IgD-negative memory B cell (primary cell): Measurements from ENCODE around the gene PCED1A. TPM values are rescaled to one million over a fixed set of nuclear protein-coding genes. Genes with fewer than 3 reads are reported as not detected.
"Not testable (repeated sequence)": the region's sequence is repeated elsewhere in the genome, so short reads cannot be mapped to it uniquely, and the experiment has no call there.

Experiments
- H3K27ac Mint-ChIP-seq, 3 donors: one replicate each; pipeline ENCODE4 v1.8.0; 2020 to 2022; ENCODE audit warnings: mild to moderate bottlenecking in 3 of 3, mixed read lengths in 3 of 3, moderate library complexity in 1 of 3
- H3K27me3 Mint-ChIP-seq: one replicate; pipeline ENCODE4 v1.8.0; 2021; ENCODE audit warnings: mixed read lengths
- H3K36me3 Mint-ChIP-seq: one replicate; pipeline ENCODE4 v1.8.0; 2020; ENCODE audit warnings: mild to moderate bottlenecking, mixed read lengths
- H3K4me1 Mint-ChIP-seq, 3 donors: one replicate each; pipeline ENCODE4 v1.8.0; 2020 to 2022; ENCODE audit warnings: mixed read lengths in 3 of 3, mild to moderate bottlenecking in 1 of 3
- H3K4me3 Mint-ChIP-seq, 4 donors: one replicate each; pipeline ENCODE4 v1.8.0; 2020 to 2022; ENCODE audit warnings: mild to moderate bottlenecking in 4 of 4, mixed read lengths in 4 of 4, moderate library complexity in 3 of 4
- H3K9me3 Mint-ChIP-seq, 3 donors: one replicate each; pipeline ENCODE4 v1.8.0; 2020 to 2021; ENCODE audit warnings: mixed read lengths in 3 of 3, mild to moderate bottlenecking in 1 of 3
- polyA plus RNA-seq: library from polyadenylated mRNA; unstranded; fragments of 300-500 nt; fragmentation: Illumina TruSeq; gene quantifications from one replicate; pipeline ENCODE4 v1.2.3, GENCODE V29; 2021

The PCED1A gene
- polyA plus RNA-seq, 1 donor from 2014 or later: 18.2 TPM

DNA sequence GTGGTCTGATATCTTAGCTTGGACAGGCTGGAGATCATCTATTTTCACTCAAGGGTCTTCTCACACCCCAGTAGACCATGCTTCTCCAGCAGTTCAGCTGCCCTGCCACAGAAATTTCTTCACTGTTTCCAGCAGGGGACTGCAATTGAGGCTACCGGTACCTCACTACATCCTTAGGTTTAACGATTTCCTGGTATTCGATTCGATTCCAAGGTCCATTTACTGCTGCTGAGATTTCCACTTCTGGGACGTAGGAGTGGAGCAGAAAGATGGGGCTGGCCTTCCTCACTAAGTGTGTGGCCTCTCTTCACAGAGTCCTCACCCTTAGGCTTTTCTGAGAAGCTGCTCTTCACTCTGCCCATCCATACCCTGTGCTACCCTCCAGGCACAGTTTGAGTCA lies 6.2 kb upstream of the PCED1A start:
- Mint-ChIP-seq H3K4me1 (peaks cover 0 to 9% (median 0%) of the 10 kb centered on the region in 3 donors), H3K36me3 (peaks cover 6% of the 10 kb centered on the region), H3K4me3 (no peak overlapping the region), H3K9me3 (no peaks in the 10 kb centered on the region), H3K27ac (no peak overlapping the region), H3K27me3 (no peaks in the 10 kb centered on the region)

DNA sequence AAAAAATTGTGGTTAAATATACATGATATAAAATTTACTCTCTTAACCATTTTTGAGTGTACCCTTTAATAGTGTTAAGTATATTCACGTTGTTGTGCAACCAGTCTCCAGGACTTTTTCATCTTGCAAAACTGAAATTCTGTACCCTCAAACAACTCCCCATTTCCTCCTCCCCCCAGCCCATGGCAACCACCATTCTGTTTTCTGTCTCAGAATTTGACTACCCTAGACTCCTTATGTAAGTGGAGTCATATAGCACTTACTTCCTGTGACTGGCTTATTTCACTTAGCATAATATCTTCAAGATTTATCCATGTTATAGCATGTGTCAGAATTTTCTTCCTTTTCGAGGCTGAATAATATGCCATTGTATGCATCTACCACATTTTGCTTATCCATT lies 5.2 kb upstream of the PCED1A start:
- Mint-ChIP-seq H3K27ac (no peak overlapping the region), H3K4me1 (peaks cover 0 to 13% (median 5%) of the 10 kb centered on the region in 3 donors), H3K27me3 (no peaks in the 10 kb centered on the region), H3K9me3 (no peaks in the 10 kb centered on the region), H3K4me3 (peak overlapping the region in 1 of 4 donors; percentile 27), H3K36me3 (peaks cover 6% of the 10 kb centered on the region)

DNA sequence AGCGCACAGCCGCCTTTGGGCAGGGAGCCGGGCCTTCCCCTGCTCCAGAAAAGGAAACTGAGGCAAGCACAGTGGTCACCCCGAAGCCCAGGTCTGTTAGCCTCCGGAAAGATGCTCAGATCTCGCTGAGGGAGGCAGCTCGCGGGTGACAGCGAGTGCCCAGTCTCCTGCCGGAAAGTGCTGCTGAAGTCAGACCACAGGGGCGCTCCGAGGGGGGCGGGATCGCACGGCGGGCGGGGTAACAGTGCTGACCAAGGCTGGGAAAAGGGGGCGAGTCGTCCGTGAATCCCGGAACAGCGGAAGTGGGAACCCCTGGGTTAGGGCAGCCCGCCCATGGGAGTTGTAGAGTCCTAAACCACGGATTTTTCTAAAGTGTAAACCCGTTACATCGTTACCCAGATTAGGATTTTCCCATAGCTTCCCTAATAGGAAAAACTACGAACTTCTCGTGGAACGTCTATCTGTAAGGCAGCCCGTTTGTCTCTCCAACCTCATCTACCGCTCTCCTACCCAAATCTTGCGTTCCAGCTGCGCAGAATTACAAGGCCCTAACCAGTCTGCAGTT lies 594 bp upstream of the PCED1A start:
- no peaks in the 10 kb centered on the region for H3K27me3 Mint-ChIP-seq
- H3K4me3 Mint-ChIP-seq: peak overlapping the region; percentile 85 to 98 (median 94)
- H3K36me3 Mint-ChIP-seq: peaks cover 2% of the 10 kb centered on the region
- H3K27ac Mint-ChIP-seq: peak overlapping the region in 2 of 3 donors; percentile 83 to 87
- no peaks in the 10 kb centered on the region for H3K9me3 Mint-ChIP-seq
- peaks cover 6 to 27% (median 10%) of the 10 kb centered on the region in 3 donors for H3K4me1 Mint-ChIP-seq

DNA sequence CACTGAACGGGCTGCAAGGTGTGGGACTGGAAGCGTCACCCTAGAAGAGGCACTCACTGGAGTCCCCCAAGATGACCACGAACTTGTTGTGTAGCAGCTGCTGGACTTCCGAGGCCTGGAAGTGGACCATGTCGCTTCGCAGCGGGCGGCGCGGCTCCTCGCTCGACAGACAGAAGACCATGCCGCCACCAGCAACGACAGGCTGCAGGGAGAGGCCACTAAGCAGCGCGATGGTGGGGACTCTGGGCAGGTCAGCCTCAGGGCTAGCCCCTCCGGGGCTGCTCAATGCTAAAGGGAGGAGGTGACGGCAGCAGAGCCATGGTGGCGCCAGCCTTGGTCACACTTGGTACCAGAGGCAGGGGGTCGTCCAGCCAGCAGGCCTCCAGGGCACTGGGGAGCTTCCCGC lies 720 bp downstream of the PCED1A start:
- no peaks in the 10 kb centered on the region for H3K27me3 Mint-ChIP-seq
- H3K4me1 Mint-ChIP-seq: peaks cover 6 to 22% (median 10%) of the 10 kb centered on the region in 3 donors
- peak overlapping the region; percentile 85 to 98 (median 88) for H3K4me3 Mint-ChIP-seq
- peak overlapping the region in 1 of 3 donors; percentile 88 for H3K27ac Mint-ChIP-seq
- H3K36me3 Mint-ChIP-seq: peaks cover 2% of the 10 kb centered on the region
- H3K9me3 Mint-ChIP-seq: no peaks in the 10 kb centered on the region

DNA sequence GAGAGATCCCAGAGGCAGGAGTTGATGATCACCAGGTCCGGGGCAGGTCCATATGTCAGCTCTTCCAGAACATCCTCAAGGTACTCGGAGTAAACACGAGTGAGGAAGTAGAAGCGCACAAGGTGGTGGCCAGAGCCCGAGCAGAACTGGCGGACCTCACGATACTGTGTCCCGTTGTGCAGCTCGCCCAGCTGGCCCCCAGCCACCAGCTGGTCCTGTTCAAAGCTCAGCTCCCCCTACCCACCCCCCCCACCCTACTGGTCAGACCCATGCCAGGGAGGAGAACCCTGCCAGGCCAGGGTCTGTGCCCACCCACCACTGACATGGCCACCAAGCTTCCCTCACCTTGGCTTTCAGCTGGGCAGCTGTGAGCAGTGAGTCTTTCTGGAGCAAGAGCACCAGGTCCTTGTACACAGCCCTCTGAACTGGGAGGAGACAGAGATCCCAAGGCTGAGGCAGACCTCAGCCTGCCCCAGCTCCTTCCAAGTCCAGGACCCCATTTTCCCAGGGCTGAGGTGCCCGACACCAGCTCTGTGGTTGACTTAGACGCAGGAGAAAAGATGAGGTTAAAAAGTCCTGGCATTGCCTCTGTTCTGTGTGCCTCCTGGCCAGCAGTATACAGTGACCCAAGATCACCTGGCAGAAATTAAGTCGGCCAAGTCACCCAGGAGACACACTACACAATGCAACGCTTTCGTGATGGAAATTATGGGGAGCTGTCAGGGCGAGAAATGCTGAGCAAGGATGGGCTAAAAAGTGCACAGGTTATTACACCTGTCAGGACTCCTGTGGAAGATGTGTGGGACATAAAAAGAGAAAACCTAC lies 1.4 kb downstream of the PCED1A start:
- H3K36me3 Mint-ChIP-seq: no peaks in the 10 kb centered on the region
- H3K27me3 Mint-ChIP-seq: no peaks in the 10 kb centered on the region
- peak overlapping the region in 2 of 3 donors; percentile 74 to 88 for H3K27ac Mint-ChIP-seq
- H3K4me1 Mint-ChIP-seq: peaks cover 6 to 18% (median 10%) of the 10 kb centered on the region in 3 donors
- peak overlapping the region; percentile 85 to 98 (median 88) for H3K4me3 Mint-ChIP-seq
- H3K9me3 Mint-ChIP-seq: no peaks in the 10 kb centered on the region

DNA sequence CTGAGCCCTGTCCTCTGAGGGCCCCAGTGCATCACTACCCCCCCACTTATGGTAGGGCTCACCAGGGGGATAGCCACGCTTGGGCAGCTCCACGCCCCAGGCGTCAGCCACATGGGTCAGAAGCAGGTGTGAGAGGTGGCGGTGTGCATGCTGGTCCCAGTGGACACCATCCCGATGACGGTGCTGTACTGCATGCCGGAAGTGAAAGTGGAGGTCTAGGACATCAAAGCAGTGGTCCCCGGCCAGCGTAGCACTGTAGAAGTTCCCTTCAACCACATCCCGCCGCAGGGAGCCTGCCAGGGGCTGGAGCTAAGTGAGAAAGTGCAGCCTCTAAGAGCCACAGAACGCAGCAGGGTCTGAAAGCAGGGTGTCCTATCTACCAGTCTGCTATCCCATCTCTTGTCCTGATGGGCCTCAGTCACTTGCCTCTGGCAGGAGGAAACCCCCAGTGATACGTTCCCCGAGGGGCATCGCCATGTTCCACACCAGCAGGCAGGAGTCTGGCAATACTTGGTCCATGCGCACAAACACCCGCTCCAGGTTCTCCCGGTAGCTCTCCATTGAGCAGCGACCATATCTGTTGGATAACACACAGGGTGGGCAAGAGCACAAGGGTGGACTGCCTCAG lies 2.2 kb downstream of the PCED1A start:
- Mint-ChIP-seq H3K36me3 (no peaks in the 10 kb centered on the region), H3K27ac (peak overlapping the region in 2 of 3 donors; percentile 74 to 75), H3K9me3 (no peaks in the 10 kb centered on the region), H3K4me3 (peak overlapping the region; percentile 27 to 79 (median 62)), H3K4me1 (peaks cover 6 to 18% (median 10%) of the 10 kb centered on the region in 3 donors), H3K27me3 (no peaks in the 10 kb centered on the region)

DNA sequence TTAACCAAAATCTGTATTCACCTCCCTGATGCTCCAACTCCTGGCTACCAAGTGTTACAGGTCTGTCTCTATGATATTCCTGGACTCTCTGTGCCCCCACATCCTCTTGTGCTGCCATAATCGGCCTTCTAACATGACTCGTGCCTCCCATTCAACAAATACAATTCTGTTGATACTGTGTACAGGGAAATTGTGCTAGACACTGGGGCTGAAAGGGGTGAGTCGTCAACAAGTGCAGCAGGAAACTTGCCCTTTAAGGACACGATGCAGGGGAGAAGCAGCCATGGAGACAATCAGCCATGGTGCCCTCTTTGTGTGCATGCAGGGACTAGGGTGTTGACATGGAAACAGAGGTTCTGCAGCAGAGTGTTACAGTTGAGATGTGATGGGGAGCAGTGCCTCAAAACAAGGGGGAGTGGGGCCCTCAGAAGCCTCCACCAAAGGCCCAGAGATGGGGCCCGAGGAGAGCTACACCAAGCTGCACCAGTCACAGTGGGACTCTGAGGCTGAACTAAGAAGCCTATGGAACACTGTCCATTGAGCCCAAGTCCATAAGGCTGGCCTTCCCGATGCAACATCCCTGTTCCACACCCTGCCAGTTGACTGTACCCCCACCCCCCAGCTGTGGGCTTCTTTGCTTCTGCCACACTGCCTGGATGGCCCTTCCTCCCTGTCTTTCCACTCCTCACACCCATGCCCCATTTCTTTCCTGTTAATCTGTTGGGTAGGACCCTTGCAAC lies 3.1 kb downstream of the PCED1A start:
- H3K27me3 Mint-ChIP-seq: no peaks in the 10 kb centered on the region
- no peaks in the 10 kb centered on the region for H3K9me3 Mint-ChIP-seq
- peak overlapping the region in 2 of 4 donors; percentile 39 to 79 for H3K4me3 Mint-ChIP-seq
- no peaks in the 10 kb centered on the region for H3K36me3 Mint-ChIP-seq
- H3K4me1 Mint-ChIP-seq: peaks cover 6 to 18% (median 10%) of the 10 kb centered on the region in 3 donors
- H3K27ac Mint-ChIP-seq: peak overlapping the region in 2 of 3 donors; percentile 64 to 75

DNA sequence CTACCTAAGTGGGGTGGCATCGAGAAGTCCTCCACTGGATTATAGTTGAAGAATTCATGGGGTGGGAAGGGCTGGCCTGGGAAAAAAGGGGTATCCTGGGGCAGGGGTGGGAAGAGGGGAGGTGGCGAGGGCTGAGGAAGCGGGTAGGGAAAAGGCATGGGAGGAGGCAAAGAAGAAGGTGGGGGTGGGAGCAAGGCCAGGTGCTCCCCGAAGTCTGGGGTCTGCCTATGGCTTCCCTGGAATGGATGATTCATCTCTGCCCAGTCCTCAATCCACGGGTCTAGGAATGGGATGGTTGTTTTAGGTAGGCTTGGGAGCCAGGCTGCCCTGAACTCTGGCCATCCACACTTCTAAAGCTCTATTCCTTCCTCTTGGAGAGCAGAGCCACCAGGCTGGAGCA lies 4.4 kb downstream of the PCED1A start:
- Mint-ChIP-seq H3K27me3 (no peaks in the 10 kb centered on the region), H3K9me3 (no peaks in the 10 kb centered on the region), H3K27ac (peak overlapping the region in 1 of 3 donors; percentile 28), H3K4me1 (peaks cover 6 to 15% (median 6%) of the 10 kb centered on the region in 3 donors), H3K4me3 (peak overlapping the region in 1 of 4 donors; percentile 30), H3K36me3 (no peaks in the 10 kb centered on the region)

DNA sequence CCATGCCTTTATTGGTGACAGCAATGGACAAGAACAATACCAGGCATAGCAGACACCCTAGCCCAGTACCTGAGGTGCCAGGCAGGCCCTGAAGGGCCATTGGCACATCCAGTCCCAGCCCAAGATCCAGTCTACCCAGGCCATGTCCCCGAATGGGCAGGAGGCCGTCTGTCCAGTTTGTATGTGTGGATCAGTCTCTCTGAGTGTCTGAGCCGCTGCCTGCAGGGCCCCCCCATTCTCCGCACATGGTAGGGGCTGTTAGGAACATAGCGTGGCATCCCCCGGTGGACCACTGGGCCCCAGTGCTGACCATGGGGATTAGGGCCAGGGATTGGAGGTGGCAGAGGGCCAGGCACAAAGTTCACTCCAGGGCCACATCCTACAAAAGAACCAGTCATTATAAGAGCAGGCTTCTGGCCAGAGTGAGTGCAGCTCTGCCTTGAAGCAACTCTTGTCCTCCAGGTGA lies 5.1 kb downstream of the PCED1A start:
- H3K9me3 Mint-ChIP-seq: no peaks in the 10 kb centered on the region
- peaks cover 6 to 15% (median 6%) of the 10 kb centered on the region in 3 donors for H3K4me1 Mint-ChIP-seq
- H3K36me3 Mint-ChIP-seq: no peaks in the 10 kb centered on the region
- peak overlapping the region in 2 of 4 donors; percentile 9 to 41 for H3K4me3 Mint-ChIP-seq
- H3K27ac Mint-ChIP-seq: no peak overlapping the region
- no peaks in the 10 kb centered on the region for H3K27me3 Mint-ChIP-seq

DNA sequence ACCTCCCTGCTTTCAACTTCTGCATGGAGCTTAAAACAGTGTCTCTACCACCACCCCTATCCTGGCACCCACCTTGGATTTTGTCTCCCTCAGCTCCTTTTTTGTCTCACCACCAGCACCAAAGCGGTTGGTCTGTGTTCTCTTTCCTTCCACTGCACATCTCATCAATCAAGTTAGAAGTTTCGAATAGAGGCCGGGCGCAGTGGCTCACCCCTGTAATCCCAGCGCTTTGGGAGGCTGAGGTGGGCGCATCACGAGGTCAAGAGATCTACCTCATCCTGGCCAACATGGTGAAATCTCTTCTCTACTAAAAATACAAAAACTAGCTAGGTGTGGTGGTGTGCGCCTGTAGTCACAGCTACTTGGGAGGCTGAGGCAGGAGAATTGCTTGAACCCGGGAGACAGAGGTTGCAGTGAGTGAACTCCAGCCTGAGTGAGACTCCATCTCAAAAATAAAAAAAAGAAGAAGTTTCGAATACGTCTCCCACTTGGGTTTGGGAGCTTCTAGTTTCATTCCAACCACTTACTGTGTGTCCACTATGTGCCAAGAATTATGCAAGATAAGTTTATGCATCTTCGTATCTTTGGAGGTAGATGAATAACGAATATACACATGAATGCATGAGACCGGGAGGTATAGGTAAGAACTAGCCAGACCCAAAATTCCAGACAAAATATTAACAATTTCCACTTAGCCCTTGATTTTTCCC lies 5.9 kb downstream of the PCED1A start:
- Mint-ChIP-seq H3K36me3 (no peaks in the 10 kb centered on the region), H3K4me3 (no peak overlapping the region), H3K9me3 (no peaks in the 10 kb centered on the region)

DNA sequence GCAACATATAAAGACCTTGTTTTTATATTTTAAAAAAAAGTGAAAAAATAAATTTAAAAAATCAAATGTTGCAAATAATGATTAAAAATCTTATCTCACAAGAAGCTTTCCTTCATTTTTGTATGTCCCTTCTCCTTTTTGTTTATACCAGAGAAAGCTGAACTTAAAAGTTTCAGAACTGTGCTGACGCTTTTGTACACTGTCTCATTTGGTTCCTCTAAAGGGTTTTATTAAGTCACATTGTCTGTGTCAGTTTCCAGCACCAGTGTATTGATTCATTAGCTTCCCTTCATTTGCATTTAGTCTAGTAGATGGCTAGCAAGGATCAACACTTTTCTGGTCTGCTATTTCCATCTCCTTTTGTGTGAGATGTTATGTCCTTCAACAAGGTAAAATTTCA lies 6.7 kb downstream of the PCED1A start:
- H3K27ac Mint-ChIP-seq: no peak overlapping the region
- H3K4me1 Mint-ChIP-seq: peaks cover 0 to 9% (median 0%) of the 10 kb centered on the region in 3 donors
- no peak overlapping the region for H3K4me3 Mint-ChIP-seq
- peaks cover 3% of the 10 kb centered on the region for H3K27me3 Mint-ChIP-seq
- H3K36me3 Mint-ChIP-seq: no peaks in the 10 kb centered on the region
- no peaks in the 10 kb centered on the region for H3K9me3 Mint-ChIP-seq

More for the DNA sequence above, 5.9 kb downstream of the PCED1A start:
- H3K4me1 Mint-ChIP-seq: peaks cover 5 to 14% (median 5%) of the 10 kb centered on the region in 3 donors
- no peaks in the 10 kb centered on the region for H3K27me3 Mint-ChIP-seq
- no peak overlapping the region for H3K27ac Mint-ChIP-seq

DNA sequence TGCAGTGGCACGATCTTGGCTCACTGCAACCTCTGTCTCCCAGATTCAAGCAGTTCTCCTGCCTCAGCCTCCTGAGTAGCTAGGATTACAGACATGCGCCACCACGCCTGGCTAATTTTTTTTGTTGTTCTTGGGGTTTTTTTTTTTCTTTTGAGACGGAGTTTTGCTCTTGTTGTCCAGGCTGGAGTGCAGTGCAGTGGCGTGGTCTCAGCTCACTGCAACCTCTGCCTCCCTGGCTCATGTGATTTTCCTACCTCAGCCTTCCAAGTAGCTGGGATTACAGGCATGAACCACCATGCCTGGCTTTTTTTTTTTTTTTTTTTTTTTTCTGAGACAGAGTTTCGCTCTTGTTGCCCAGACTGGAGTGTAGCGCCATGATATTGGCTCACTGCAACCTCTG lies 9.2 kb downstream of the PCED1A start:
- H3K4me3 Mint-ChIP-seq, H3K9me3 Mint-ChIP-seq, H3K36me3 Mint-ChIP-seq, H3K27ac Mint-ChIP-seq, H3K4me1 Mint-ChIP-seq: not testable (repeated sequence)
- peaks cover 19% of the 10 kb centered on the region for H3K27me3 Mint-ChIP-seq

DNA sequence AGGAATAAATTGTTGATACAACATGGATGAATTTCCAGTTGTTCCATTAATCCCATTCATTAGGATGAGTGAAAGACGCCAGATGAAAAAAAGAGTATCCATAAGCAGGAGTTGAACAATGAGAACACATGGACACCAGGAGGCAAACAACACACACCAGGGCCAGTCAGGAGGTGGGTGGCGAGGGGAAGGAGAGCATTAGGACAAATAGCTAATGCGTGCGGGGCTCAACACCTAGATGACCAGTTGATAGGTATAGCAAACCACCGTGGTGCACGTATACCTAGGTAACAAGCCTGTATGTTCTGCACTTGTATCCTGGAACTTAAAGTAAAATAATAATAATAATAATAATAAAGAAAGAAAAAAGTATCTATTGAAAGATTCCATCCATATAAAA lies 11.1 kb downstream of the PCED1A start:
- H3K4me1 Mint-ChIP-seq: peaks cover 0 to 4% (median 4%) of the 10 kb centered on the region in 3 donors
- H3K36me3 Mint-ChIP-seq: no peaks in the 10 kb centered on the region
- H3K9me3 Mint-ChIP-seq: no peaks in the 10 kb centered on the region
- peaks cover 20% of the 10 kb centered on the region for H3K27me3 Mint-ChIP-seq
- H3K27ac Mint-ChIP-seq: no peak overlapping the region
- H3K4me3 Mint-ChIP-seq: no peak overlapping the region

DNA sequence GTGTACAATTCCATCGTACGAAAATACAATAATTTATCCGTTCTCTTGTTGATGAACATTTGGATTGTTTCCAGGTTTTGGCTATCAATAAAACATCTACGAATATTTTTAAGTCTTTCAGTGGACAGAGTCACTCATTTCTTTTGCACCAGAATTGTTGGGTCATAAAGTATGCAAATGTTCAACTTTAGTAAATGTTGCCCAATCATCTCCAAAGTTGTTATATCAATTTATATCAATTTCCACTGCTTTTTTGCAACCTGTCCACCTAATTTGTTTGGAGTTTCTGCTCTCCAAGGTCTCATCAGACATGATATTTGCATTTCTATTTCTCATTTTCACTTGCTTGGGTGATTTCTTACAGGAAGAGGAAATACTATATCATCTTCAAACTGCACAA lies 13.8 kb downstream of the PCED1A start:
- Mint-ChIP-seq H3K27me3 (peaks cover 21% of the 10 kb centered on the region), H3K4me1 (peaks cover 1 to 6% (median 5%) of the 10 kb centered on the region in 3 donors), H3K4me3 (no peak overlapping the region), H3K9me3 (no peaks in the 10 kb centered on the region), H3K27ac (no peak overlapping the region), H3K36me3 (no peaks in the 10 kb centered on the region)
